ENCODE measurements around the gene TUBB2A.

- TF ChIP-seq NAIF1 (CRISPR knock-in tag; IDR thresholded peaks at IDR 0.05; ENCODE audit: borderline replicate concordance) (no peak), ERF (CRISPR knock-in tag; IDR thresholded peaks at IDR 0.05) (no peak), CTCF (CRISPR knock-in tag; IDR thresholded peaks at IDR 0.05) (no peak), NFIC (IDR thresholded peaks at IDR 0.05; ENCODE audit: low read length) (no peak), POLR2AphosphoS2 (IDR thresholded peaks at IDR 0.05; ENCODE audit: low read depth, low read length) (no peak), ZNF660 (CRISPR knock-in tag; IDR thresholded peaks at IDR 0.05; ENCODE audit: borderline replicate concordance, low read depth) (no peak), MED1 (CRISPR knock-in tag; IDR thresholded peaks at IDR 0.05) (no peak)
- TF ChIP-seq, protein P1, sequence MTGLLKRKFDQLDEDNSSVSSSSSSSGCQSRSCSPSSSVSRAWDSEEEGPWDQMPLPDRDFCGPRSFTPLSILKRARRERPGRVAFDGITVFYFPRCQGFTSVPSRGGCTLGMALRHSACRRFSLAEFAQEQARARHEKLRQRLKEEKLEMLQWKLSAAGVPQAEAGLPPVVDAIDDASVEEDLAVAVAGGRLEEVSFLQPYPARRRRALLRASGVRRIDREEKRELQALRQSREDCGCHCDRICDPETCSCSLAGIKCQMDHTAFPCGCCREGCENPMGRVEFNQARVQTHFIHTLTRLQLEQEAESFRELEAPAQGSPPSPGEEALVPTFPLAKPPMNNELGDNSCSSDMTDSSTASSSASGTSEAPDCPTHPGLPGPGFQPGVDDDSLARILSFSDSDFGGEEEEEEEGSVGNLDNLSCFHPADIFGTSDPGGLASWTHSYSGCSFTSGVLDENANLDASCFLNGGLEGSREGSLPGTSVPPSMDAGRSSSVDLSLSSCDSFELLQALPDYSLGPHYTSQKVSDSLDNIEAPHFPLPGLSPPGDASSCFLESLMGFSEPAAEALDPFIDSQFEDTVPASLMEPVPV (CRISPR knock-in tag; IDR thresholded peaks at IDR 0.05) = no peak
- TF ChIP-seq, protein P2, sequence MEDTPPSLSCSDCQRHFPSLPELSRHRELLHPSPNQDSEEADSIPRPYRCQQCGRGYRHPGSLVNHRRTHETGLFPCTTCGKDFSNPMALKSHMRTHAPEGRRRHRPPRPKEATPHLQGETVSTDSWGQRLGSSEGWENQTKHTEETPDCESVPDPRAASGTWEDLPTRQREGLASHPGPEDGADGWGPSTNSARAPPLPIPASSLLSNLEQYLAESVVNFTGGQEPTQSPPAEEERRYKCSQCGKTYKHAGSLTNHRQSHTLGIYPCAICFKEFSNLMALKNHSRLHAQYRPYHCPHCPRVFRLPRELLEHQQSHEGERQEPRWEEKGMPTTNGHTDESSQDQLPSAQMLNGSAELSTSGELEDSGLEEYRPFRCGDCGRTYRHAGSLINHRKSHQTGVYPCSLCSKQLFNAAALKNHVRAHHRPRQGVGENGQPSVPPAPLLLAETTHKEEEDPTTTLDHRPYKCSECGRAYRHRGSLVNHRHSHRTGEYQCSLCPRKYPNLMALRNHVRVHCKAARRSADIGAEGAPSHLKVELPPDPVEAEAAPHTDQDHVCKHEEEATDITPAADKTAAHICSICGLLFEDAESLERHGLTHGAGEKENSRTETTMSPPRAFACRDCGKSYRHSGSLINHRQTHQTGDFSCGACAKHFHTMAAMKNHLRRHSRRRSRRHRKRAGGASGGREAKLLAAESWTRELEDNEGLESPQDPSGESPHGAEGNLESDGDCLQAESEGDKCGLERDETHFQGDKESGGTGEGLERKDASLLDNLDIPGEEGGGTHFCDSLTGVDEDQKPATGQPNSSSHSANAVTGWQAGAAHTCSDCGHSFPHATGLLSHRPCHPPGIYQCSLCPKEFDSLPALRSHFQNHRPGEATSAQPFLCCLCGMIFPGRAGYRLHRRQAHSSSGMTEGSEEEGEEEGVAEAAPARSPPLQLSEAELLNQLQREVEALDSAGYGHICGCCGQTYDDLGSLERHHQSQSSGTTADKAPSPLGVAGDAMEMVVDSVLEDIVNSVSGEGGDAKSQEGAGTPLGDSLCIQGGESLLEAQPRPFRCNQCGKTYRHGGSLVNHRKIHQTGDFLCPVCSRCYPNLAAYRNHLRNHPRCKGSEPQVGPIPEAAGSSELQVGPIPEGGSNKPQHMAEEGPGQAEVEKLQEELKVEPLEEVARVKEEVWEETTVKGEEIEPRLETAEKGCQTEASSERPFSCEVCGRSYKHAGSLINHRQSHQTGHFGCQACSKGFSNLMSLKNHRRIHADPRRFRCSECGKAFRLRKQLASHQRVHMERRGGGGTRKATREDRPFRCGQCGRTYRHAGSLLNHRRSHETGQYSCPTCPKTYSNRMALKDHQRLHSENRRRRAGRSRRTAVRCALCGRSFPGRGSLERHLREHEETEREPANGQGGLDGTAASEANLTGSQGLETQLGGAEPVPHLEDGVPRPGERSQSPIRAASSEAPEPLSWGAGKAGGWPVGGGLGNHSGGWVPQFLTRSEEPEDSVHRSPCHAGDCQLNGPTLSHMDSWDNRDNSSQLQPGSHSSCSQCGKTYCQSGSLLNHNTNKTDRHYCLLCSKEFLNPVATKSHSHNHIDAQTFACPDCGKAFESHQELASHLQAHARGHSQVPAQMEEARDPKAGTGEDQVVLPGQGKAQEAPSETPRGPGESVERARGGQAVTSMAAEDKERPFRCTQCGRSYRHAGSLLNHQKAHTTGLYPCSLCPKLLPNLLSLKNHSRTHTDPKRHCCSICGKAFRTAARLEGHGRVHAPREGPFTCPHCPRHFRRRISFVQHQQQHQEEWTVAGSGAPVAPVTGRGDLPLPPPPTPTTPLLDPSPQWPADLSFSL (CRISPR knock-in tag; IDR thresholded peaks at IDR 0.05) = no peak
Observed at GRCh38 chr6:3196770-3197169, 39.4 kb upstream of the TUBB2A start.

Measured in HepG2 (cell line).